Measurements from ENCODE around the gene ANGPTL8. TPM values are rescaled to one million over a fixed set of nuclear protein-coding genes. Genes with fewer than 3 reads are reported as not detected.
A peak's percentile ranks its signal among the peaks of the same experiment; 100 is the strongest.

Gene ANGPTL8
- total and polyA plus RNA-seq, 4 donors: 32.4 to 107 (median 67.6) TPM

DNA sequence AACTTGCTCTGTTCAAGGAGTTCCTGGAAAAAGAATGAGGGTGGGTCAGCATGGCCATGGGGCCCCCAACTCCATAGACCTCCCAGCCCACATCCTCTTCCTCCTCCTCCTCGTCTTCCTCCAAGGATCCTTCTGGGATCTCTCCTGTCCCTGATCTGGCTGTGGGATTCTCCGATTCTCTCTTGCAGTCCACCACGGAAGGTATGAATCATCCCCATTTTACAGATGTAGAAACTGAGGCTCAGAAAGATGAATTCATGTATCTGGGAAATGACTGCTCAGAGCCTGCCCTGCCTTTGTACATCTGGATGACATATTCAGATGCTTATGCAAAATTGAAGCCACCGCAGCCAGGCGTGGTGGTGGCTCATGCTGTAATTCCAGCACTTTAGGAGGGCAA is 39.9 kb upstream of the ANGPTL8 start:
- Histone ChIP-seq H3K4me3 (ENCODE audit: low read depth in 1 of 3, low read length in 3 of 3) (no peak overlapping the region), H3K27me3 (ENCODE audit: control insufficient read depth in 4 of 4, insufficient read depth in 4 of 4, low read length in 3 of 4) (no peaks in the 10 kb centered on the region), H3K36me3 (ENCODE audit: control insufficient read depth in 4 of 4, insufficient read depth in 3 of 4, low read depth in 1 of 4, low read length in 3 of 4) (no peaks in the 10 kb centered on the region), H3K9me3 (ENCODE audit: control insufficient read depth in 4 of 4, low read length in 3 of 4) (no peaks in the 10 kb centered on the region), H3K9ac (ENCODE audit: low read depth in 1 of 2, low read length in 2 of 2) (no peak overlapping the region), H3K4me1 (ENCODE audit: control insufficient read depth in 4 of 4, insufficient read depth in 4 of 4, low read length in 3 of 4) (peaks cover 4 to 63% (median 41%) of the 10 kb centered on the region in 4 donors), H3K27ac (ENCODE audit: low read depth in 1 of 2, low read length in 2 of 2) (peak overlapping the region; percentile 44 to 83)
- DNase-seq (ENCODE audit: low spot score): no peak
- TF ChIP-seq FOXA1 (IDR thresholded peaks at IDR 0.05) (no peak), RAD21 (IDR thresholded peaks at IDR 0.05) (no peak), JUND (IDR thresholded peaks at IDR 0.05) (no peak), NR2F2 (IDR thresholded peaks at IDR 0.05) (no peak), TAF1 (conservative IDR thresholded peaks at IDR 0.05) (no peak), SP1 (IDR thresholded peaks at IDR 0.05) (no peak), HNF4G (IDR thresholded peaks at IDR 0.05) (no peak), CTCF (IDR thresholded peaks at IDR 0.05; ENCODE audit: low read depth, low read length, missing input control) (no peak), RXRA (IDR thresholded peaks at IDR 0.05) (no peak), REST (IDR thresholded peaks at IDR 0.05) (no peak), HNF4A (conservative IDR thresholded peaks at IDR 0.05) (no peak), EGR1 (IDR thresholded peaks at IDR 0.05; ENCODE audit: low read depth in 2 of 2) (no peak), FOXA2 (IDR thresholded peaks at IDR 0.05) (no peak), YY1 (IDR thresholded peaks at IDR 0.05) (no peak), GABPA (IDR thresholded peaks at IDR 0.05 in 1 of 2, conservative IDR thresholded peaks at IDR 0.05 in 1 of 2) (no peak)
- TF ChIP-seq, protein P1, sequence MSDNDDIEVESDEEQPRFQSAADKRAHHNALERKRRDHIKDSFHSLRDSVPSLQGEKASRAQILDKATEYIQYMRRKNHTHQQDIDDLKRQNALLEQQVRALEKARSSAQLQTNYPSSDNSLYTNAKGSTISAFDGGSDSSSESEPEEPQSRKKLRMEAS (IDR thresholded peaks at IDR 0.05): no peak
- TF ChIP-seq, protein P2, sequence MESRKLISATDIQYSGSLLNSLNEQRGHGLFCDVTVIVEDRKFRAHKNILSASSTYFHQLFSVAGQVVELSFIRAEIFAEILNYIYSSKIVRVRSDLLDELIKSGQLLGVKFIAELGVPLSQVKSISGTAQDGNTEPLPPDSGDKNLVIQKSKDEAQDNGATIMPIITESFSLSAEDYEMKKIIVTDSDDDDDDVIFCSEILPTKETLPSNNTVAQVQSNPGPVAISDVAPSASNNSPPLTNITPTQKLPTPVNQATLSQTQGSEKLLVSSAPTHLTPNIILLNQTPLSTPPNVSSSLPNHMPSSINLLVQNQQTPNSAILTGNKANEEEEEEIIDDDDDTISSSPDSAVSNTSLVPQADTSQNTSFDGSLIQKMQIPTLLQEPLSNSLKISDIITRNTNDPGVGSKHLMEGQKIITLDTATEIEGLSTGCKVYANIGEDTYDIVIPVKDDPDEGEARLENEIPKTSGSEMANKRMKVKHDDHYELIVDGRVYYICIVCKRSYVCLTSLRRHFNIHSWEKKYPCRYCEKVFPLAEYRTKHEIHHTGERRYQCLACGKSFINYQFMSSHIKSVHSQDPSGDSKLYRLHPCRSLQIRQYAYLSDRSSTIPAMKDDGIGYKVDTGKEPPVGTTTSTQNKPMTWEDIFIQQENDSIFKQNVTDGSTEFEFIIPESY (IDR thresholded peaks at IDR 0.05): no peak
- TF ChIP-seq, protein P3, sequence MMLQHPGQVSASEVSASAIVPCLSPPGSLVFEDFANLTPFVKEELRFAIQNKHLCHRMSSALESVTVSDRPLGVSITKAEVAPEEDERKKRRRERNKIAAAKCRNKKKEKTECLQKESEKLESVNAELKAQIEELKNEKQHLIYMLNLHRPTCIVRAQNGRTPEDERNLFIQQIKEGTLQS (IDR thresholded peaks at IDR 0.05): no peak
- 83% methylated on average over 5 of the region's 5 CpGs for WGBS
